ENCODE data around the gene SHLD2. TPM values are rescaled to one million over a fixed set of nuclear protein-coding genes. Genes with fewer than 3 reads are reported as not detected.

Gene SHLD2
- total and polyA plus RNA-seq, 2 of the 4 experiments (the other 2 are of a cell fraction) = 10.6 to 19.9 TPM

DNA sequence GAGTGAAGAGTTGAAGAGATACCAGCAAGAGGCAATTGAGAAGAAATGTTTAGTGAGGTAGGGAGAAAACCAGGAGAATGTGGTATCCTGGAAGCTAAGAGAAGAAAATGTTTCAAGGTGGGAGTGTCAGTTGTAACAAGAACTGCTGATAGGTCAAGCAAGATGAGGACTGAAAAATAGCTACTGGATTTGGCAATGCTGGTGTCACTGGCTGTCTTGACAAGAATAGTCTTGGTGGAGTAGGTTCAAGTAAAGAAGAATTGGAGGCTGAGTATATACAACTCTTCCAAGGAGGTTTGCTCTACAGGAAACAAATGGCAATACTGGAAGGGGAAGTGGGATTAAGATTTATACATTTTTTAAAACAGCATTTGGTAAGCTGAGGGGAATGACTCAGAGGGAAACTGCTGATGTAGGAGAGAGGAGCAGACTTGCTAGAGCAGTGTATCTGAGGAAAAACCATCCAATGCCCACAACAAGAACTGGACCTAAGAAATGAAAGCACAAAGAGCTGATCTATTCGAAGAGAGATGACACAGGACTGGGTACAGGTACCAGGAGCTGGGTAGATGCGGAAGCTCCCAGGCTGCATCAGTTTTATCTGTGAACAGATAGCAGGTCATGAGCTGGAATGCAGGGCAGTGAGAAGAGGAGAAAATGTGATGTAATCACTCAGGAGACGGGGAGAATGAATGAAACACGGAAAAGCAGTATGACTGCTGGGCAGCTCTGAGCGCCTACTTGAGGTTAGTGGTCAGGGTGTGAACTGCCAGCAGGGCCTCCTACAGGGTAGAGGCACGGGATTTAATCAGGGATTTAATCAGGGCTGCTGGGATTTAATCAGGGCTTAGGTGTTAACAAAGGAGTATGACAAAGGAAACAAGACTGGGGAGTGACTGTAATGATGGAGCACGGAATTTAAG is 40.4 kb upstream of the SHLD2 start:
- no peak overlapping the region for H2AFZ ChIP-seq (replicated peaks; ENCODE audit: low read length, poor library complexity)
- H2BK20ac ChIP-seq (ENCODE audit: low read depth, low read length) = no peak overlapping the region
- H3K14ac ChIP-seq (replicated peaks; ENCODE audit: low read depth, low read length) = peak overlapping the region; percentile 50; the same call in 1 of the 2 replicates
- peak overlapping the region; percentile 27; the same call in 1 of the 3 replicates for H2BK15ac ChIP-seq (ENCODE audit: low read depth, low read length)
- ChIA-PET CTCF (interaction anchor here (0.6 to 1.2 kb wide), 3 partner anchors 88 to 138 kb away, joined by 3 to 10 read pairs (median 4); no protein-coding TSS in a partner anchor), POLR2A (ENCODE audit: unreplicated experiment) (no interaction called here)
- peaks cover 5% of the 10 kb centered on the region; the same call in 1 of the 2 replicates for H4K20me1 ChIP-seq (ENCODE audit: insufficient read depth, low read length)
- 40% methylated on average over 4 of the region's 7 CpGs; no CpG with 5 or more reads in 1 of the 2 experiments for WGBS, 2 experiments (ENCODE audit: extremely low coverage in 2 of 2, insufficient read length in 1 of 2)
- H4K8ac ChIP-seq (ENCODE audit: low read depth in 2 of 2, low read length in 2 of 2) = peak overlapping the region in 1 of 2 experiments; percentile 57; a peak in 2 of 4 replicates
- H3K9me1 ChIP-seq (ENCODE audit: insufficient read depth, low read length) = peaks cover 5% of the 10 kb centered on the region
- no peak overlapping the region for H4K5ac ChIP-seq (ENCODE audit: low read depth, low read length)
- TF ChIP-seq MXI1 (IDR thresholded peaks at IDR 0.05; ENCODE audit: borderline replicate concordance, low read depth, low read length) (no peak), NFE2L2 (IDR thresholded peaks at IDR 0.05; ENCODE audit: low read depth, low read length) (no peak), BHLHE40 (IDR thresholded peaks at IDR 0.05; ENCODE audit: low read depth, low read length) (peak; percentile 28; the same call in 1 of the 2 replicates), MAFK (IDR thresholded peaks at IDR 0.05; ENCODE audit: low read depth, low read length) (peak; percentile 81), CEBPB (IDR thresholded peaks at IDR 0.05; ENCODE audit: low read depth, low read length) (peak; percentile 81), SMC3 (IDR thresholded peaks at IDR 0.05; ENCODE audit: low read depth, low read length) (0 out of 2 replicates have a peak, but pooled peaks have one; percentile 16), RAD21 (IDR thresholded peaks at IDR 0.05; ENCODE audit: low read length) (peak; percentile 56), RCOR1 (IDR thresholded peaks at IDR 0.05; ENCODE audit: insufficient replicate concordance, low read length) (no peak), FOS (IDR thresholded peaks at IDR 0.05; ENCODE audit: low read depth, low read length) (no peak)
- TF ChIP-seq, protein P1, sequence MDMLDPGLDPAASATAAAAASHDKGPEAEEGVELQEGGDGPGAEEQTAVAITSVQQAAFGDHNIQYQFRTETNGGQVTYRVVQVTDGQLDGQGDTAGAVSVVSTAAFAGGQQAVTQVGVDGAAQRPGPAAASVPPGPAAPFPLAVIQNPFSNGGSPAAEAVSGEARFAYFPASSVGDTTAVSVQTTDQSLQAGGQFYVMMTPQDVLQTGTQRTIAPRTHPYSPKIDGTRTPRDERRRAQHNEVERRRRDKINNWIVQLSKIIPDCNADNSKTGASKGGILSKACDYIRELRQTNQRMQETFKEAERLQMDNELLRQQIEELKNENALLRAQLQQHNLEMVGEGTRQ (IDR thresholded peaks at IDR 0.05; ENCODE audit: low read depth, low read length) = no peak
- TF ChIP-seq, protein P2, sequence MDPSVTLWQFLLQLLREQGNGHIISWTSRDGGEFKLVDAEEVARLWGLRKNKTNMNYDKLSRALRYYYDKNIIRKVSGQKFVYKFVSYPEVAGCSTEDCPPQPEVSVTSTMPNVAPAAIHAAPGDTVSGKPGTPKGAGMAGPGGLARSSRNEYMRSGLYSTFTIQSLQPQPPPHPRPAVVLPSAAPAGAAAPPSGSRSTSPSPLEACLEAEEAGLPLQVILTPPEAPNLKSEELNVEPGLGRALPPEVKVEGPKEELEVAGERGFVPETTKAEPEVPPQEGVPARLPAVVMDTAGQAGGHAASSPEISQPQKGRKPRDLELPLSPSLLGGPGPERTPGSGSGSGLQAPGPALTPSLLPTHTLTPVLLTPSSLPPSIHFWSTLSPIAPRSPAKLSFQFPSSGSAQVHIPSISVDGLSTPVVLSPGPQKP (IDR thresholded peaks at IDR 0.05; ENCODE audit: borderline replicate concordance, low read depth, low read length) = no peak
- TF ChIP-seq, protein P3, sequence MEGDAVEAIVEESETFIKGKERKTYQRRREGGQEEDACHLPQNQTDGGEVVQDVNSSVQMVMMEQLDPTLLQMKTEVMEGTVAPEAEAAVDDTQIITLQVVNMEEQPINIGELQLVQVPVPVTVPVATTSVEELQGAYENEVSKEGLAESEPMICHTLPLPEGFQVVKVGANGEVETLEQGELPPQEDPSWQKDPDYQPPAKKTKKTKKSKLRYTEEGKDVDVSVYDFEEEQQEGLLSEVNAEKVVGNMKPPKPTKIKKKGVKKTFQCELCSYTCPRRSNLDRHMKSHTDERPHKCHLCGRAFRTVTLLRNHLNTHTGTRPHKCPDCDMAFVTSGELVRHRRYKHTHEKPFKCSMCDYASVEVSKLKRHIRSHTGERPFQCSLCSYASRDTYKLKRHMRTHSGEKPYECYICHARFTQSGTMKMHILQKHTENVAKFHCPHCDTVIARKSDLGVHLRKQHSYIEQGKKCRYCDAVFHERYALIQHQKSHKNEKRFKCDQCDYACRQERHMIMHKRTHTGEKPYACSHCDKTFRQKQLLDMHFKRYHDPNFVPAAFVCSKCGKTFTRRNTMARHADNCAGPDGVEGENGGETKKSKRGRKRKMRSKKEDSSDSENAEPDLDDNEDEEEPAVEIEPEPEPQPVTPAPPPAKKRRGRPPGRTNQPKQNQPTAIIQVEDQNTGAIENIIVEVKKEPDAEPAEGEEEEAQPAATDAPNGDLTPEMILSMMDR (conservative IDR thresholded peaks at IDR 0.05; ENCODE audit: low read depth, low read length) = peak; percentile 46
- no peak overlapping the region for H3K9ac ChIP-seq (ENCODE audit: low read depth, low read length)
- H2AK9ac ChIP-seq (replicated peaks; ENCODE audit: low read depth, low read length, poor library complexity) = peak overlapping the region; percentile 84
- peak overlapping the region; percentile 44 for H3K27ac ChIP-seq (ENCODE audit: insufficient read depth, low read length)
- ATAC-seq (ENCODE audit: low read depth) (peak; percentile 95), DNase-seq (peak; percentile 85)
- no peak overlapping the region for H3K4me3 ChIP-seq (ENCODE audit: insufficient read depth, low read depth, low read length)
- intact Hi-C loops (cut with micrococcal nuclease) = loop anchor here (1.0 kb wide), 1 partner anchor 366 kb away; no protein-coding TSS in a partner anchor
- H3K36me3 ChIP-seq (ENCODE audit: control insufficient read depth, insufficient read depth, low read length) = peaks cover 34% of the 10 kb centered on the region
- dilution Hi-C loops (cut with HindIII; ENCODE audit: low sequenced_read_pairs, unreplicated experiment) = no loop called here
- BruUV-seq (replicated peaks) = no TSS peak
- peak overlapping the region; percentile 20; the same call in 1 of the 2 replicates for H4K91ac ChIP-seq (ENCODE audit: insufficient read depth, low read depth, low read length)
- no peak overlapping the region for H3K56ac ChIP-seq (ENCODE audit: extremely low read depth, insufficient read depth, low read length)
- H3K18ac ChIP-seq (ENCODE audit: low read depth, low read length) = no peak overlapping the region
- H3K9me3 ChIP-seq (ENCODE audit: control insufficient read depth, insufficient read depth, low read length) = no peaks in the 10 kb centered on the region
- peak overlapping the region; percentile 46 for H2BK5ac ChIP-seq (ENCODE audit: low read depth, low read length, poor library complexity, severe bottlenecking)
- H3K79me1 ChIP-seq (ENCODE audit: low read depth in 1 of 2, low read length in 2 of 2) = peaks cover 0 to 25% of the 10 kb centered on the region in 2 experiments; a peak in 3 of 4 replicates
- H3K4me2 ChIP-seq (ENCODE audit: low read depth, low read length) = peak overlapping the region; percentile 71
- H2AK5ac ChIP-seq (ENCODE audit: low read depth, low read length) = peak overlapping the region; percentile 93
- peak overlapping the region; percentile 32; the same call in 1 of the 2 replicates for H2BK120ac ChIP-seq (ENCODE audit: low read depth, low read length)
- H3K27me3 ChIP-seq (ENCODE audit: control insufficient read depth, insufficient read depth, low read length) = no peaks in the 10 kb centered on the region
- peak overlapping the region; percentile 62; the same call in 1 of the 2 replicates for H3K4ac ChIP-seq (ENCODE audit: low read depth, low read length)
- peak overlapping the region; percentile 19; the same call in 1 of the 2 replicates for H3K23ac ChIP-seq (ENCODE audit: low read depth, low read length)
- H3K4me1 ChIP-seq (ENCODE audit: control insufficient read depth, insufficient read depth, low read length) = peaks cover 9% of the 10 kb centered on the region
- in situ Hi-C loops (cut with MboI; ENCODE audit: low sequenced_read_pairs) = no loop called here
